ENCODE results near the gene CRB2.

GRCh38 chr9:123389070-123389469 lies 33.1 kb downstream of the CRB2 start:
- TF ChIP-seq NFE2L2 (IDR thresholded peaks at IDR 0.05; ENCODE audit: low read length) (no peak), MYPOP (CRISPR knock-in tag; IDR thresholded peaks at IDR 0.05) (no peak), CTCF (CRISPR knock-in tag; IDR thresholded peaks at IDR 0.05) (no peak), ZNF282 (IDR thresholded peaks at IDR 0.05; ENCODE audit: partially characterized antibody) (no peak), FOXK2 (IDR thresholded peaks at IDR 0.05) (no peak), ELF4 (CRISPR knock-in tag; IDR thresholded peaks at IDR 0.05; ENCODE audit: borderline replicate concordance) (no peak), ZNF782 (CRISPR knock-in tag; IDR thresholded peaks at IDR 0.05; ENCODE audit: borderline replicate concordance) (no peak)
